ENCODE data around the gene PAGE2. TPM values are rescaled to one million over a fixed set of nuclear protein-coding genes. Genes with fewer than 3 reads are reported as not detected.
A peak's percentile ranks its signal among the peaks of the same experiment; 100 is the strongest.
"Not testable (repeated sequence)": the region's sequence is repeated elsewhere in the genome, so short reads cannot be mapped to it uniquely, and the experiment has no call there.

Gene PAGE2
- total RNA-seq, 4 donors from 2014 or later: not detected

DNA sequence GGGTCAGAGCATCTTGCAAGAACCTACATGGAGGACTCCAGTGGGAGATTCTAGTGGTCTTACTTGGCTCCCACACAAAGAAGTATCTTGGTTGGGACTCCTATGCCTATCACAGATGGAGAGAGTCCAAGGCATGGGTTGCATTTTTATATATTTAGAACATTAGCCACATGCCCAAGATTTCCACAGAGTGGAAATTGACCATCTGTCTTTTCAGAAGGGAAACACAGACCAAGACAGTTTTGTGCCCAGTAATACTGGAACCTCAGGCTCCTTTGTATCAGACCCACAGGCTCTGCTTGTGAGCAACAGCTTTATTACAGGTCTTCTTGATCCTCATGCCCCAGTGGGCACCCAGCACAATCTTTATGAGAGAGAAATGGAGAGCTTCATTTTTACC, 43.6 kb downstream of the PAGE2 start:
- Histone ChIP-seq H3K9me3 (no peaks in the 10 kb centered on the region), H3K27me3 (no peaks in the 10 kb centered on the region), H3K36me3 (no peaks in the 10 kb centered on the region), H3K4me1 (no peaks in the 10 kb centered on the region), H3K4me3 (no peak overlapping the region), H3K27ac (no peak overlapping the region)
- DNase-seq: no peak
- intact Hi-C loops (cut with DNase I): no loop called here
- TF ChIP-seq POLR2A (IDR thresholded peaks at IDR 0.05): no peak
- TF ChIP-seq CTCF (IDR thresholded peaks at IDR 0.05): no peak

GRCh38 chrX:55135171-55135570, 46.4 kb downstream of the PAGE2 start:
- DNase-seq: no peak
- Histone ChIP-seq H3K36me3 (no peaks in the 10 kb centered on the region), H3K27me3 (no peaks in the 10 kb centered on the region), H3K27ac (no peak overlapping the region), H3K9me3 (no peaks in the 10 kb centered on the region), H3K4me1 (no peaks in the 10 kb centered on the region), H3K4me3 (no peak overlapping the region)
- WGBS, 2 donors: 0 to 50% methylated on average over 1 of the region's 1 CpG
- intact Hi-C loops (cut with DNase I): no loop called here
- TF ChIP-seq POLR2A (IDR thresholded peaks at IDR 0.05): no peak
- TF ChIP-seq CTCF (IDR thresholded peaks at IDR 0.05): peak in 5 of 6 experiments; percentile 43 to 66 (median 53)

DNA sequence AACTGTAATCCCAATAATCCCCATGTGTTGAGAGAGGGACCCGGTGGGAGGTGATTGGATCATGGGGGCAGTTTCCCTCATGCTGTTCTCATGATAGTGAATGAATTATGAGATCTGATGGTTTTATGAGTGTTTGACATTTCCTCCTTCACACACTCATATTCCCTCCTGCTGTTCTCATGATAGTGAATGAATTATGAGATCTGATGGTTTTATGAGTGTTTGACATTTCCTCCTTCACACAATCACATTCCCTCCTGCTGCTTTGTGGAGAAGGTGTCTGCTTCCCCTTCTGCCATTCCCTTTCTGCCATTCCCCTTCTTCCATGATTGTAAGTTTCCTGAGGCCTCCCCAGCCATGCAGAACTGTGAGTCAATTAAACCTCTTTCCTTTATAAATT, 52.0 kb downstream of the PAGE2 start:
- DNase-seq; intact Hi-C loops (cut with DNase I); H3K27me3 ChIP-seq; H3K4me1 ChIP-seq; H3K36me3 ChIP-seq; H3K9me3 ChIP-seq; H3K27ac ChIP-seq; H3K4me3 ChIP-seq: not testable (repeated sequence)
- 74 to 88% methylated on average over 1 of the region's 1 CpG for WGBS, 2 donors

Other genes with a start within 250 kb of the PAGE2 start
- gene TRO, start 168.2 kb upstream of the PAGE2 start, total RNA-seq: 10 to 100 TPM in 1 of 4 donors, 1 to 10 TPM in 2, under 1 TPM in 1; 0.70 to 44.4 (median 6.1) TPM
- gene PFKFB1, start 94.8 kb upstream of the PAGE2 start, total RNA-seq: not detected
- gene APEX2, start 88.7 kb upstream of the PAGE2 start, total RNA-seq: 10 to 100 TPM; 11.4 to 16.7 (median 13.5) TPM
- gene ALAS2, start 58.0 kb upstream of the PAGE2 start, total RNA-seq: not detected
- gene PAGE2B, start 14.0 kb upstream of the PAGE2 start, total RNA-seq: not detected
- not detected for gene PAGE5, start 131.3 kb downstream of the PAGE2 start, total RNA-seq
- gene PAGE3, start 175.9 kb downstream of the PAGE2 start, total RNA-seq: not detected